Stimulated activated CD4-positive, alpha-beta T cell treated with anti-CD3 and anti-CD28 coated beads, TNF-alpha, amount 100 ng/mL, for 24 hours (primary cell): ENCODE measurements around the gene MSI2.

ENCODE experiments used
- DNase-seq, 3 experiments: peaks; one replicate each; pipeline ENCODE4 v3.0.0-alpha.2; 2020; ENCODE audit warnings: low read depth in 3 of 3

The MSI2 gene

DNA sequence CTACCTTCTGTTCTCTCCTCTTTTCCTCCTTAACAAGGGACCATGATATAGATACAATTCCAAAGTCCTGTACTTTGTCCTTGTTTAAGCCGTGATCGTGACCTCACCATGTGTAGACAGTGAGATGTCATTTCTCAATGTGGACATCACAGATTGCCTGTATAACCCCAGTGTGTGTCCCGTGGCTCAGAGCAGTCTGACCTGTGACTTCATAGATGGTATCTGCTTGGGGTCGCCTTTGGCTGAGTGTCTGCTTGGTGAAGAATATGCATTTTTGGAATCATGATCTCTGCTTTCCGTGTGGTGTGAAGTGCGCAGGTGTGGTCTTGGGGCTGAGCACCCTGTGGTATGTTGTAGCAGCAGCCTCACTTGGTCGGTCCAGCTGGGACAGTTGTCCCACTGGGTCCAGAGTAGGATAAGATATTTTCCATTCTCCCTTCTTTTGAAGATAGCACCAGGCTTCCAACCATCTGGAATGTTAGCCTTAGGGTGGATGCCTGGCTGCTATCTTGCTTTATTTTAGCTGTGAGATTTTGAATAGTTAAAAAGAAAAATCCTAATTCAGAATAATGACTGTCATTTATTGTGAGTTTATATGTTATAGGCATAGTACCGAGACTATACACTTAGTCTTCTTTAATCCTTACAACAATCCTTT, 13.4 kb downstream of the MSI2 start:
- DNase-seq, result no peak

DNA sequence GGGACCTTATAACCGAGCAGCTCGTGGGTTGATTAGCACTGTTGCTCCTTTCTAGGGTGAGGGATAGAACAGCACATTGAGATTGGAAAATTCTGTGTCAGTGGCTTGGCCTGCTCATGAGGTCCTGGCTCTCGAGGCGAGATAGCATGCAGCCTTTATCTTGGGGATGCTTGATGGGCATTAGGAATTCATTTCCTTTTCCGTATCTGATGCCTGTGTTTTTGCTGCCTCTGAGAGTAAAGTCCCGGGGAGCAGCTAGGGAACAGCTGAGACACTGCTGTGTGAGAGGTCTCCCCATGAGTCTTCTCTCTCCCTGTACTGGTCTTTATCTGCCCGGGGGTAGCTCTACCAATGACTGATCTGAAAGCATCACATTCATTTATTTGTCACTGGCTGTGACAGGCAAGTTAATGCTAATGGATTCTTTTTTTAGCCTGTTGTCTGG, 14.5 kb downstream of the MSI2 start:
- no peak for DNase-seq

DNA sequence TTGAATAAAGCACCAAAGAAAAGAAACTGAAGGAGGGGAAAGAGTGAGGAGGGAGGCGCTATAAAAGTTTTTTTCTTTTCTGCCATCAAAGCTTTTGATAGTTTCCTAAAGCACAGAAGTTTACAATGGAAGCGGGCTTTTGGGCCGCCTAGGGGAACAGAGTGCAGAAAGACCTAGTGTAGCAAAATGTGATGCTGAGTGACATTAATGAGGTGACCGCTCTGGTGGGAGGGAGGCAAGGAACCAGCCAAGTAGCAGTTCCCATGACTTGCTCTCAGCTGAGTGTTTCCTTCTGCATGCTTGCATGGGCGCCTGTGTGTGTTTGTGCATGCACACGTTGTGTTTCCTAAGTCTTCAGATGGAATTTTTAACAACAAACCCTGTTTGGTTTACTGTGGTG, 15.5 kb downstream of the MSI2 start:
- DNase-seq, result no peak

- no peak for DNase-seq
Observed at GRCh38 chr17:57273490-57273889, 17.2 kb downstream of the MSI2 start.

DNA sequence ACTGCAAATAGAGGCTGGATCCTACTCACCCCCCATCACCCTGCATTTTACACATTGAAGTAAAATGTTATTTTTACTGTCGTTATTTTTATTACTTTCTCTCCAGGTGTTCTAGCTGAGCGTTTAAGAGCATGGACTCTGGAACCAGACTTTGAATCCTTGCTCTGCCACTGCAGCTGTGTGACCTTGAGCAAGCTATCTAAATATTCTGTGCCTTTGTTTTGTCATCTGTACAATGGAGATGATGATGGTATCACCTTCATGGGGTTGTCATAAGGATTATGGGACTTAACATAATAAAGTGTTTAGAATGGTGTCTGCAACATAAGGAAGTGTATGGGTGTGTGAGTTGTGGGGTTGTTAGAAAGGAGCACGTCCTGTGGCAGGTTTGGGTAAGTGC, 17.8 kb downstream of the MSI2 start:
- DNase-seq, result no peak

DNA sequence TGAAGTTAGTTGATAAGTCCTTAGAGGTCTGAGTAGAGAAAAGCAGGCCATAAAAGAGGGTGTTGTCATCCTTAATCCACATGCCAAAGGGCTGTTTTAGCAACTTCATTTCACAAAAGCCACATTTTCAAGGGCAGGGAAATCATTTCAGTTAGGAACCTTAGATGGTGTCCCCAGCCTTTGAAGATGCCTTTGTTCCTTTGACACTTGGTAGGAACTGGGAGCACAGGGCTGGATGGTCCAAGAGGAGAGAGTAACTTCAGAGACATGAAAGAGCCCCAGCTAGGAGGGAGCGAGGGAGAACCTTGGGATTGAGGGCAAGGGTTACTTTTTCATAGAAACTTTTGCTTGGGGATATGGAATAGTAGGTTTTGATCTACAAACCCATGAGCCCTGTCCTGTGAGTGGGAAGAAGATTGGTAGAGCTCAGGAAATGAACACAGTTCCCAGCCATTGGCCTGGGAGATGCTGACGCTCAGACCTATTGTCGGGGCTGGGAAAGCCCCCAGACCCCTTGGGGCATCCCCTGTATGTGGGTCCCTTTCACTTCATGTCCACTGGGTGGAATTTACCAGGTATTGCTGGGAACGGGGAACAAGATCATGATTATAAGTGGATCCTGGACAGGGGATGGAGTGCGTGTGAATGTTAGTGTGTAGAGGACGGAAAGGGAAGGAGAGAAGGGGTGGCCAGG, 18.9 kb downstream of the MSI2 start:
- no peak for DNase-seq

DNA sequence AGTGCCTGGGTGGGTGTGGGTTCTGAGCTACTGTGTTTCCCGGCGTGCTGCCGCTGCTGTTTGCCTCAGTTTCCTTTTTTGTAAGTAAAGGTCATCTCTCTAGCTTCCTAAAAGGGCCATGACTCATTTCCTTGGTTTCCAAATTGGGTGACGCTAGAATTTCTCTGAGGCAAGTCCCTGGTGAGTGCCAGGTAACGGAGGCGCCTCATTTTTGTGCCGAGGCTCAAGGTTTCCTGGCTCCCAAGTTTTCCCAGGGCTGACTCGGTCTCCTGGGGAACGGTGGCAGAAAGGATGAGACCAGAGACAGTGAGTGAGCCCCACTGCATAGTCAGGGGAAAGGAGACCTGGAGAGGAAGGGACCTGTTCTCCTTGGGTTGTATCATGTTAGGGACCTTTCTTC, 20.3 kb downstream of the MSI2 start:
- no peak for DNase-seq

- peak in 1 of 3 experiments; percentile 21 for DNase-seq
Observed at GRCh38 chr17:57277923-57278604, 21.7 kb downstream of the MSI2 start.

- no peak for DNase-seq
Observed at GRCh38 chr17:57278740-57279387, 22.5 kb downstream of the MSI2 start.

DNA sequence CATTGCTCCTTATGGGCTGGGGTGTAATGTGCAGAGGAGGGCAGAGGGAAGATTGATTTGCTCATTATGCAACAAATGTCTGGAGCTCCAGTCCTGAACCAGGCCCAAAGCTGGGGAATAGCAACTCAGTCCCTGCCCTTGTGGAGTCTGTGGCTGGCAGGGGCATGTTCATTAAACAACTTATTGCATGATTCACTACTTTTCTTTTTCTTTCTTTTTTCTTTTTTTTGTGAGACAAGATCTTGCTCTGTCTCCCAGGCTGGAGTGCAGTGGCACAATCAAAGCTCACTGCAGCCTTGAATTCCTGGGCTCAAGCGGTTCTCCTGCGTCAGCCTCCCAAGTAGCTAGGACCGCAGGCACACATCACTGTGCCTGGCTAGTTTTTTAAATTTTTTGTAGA, 23.1 kb downstream of the MSI2 start:
- DNase-seq, result no peak

- no peak for DNase-seq
Observed at GRCh38 chr17:57281887-57282286, 25.6 kb downstream of the MSI2 start.

GRCh38 chr17:57282296-57282695, 26.0 kb downstream of the MSI2 start:
- no peak for DNase-seq

DNA sequence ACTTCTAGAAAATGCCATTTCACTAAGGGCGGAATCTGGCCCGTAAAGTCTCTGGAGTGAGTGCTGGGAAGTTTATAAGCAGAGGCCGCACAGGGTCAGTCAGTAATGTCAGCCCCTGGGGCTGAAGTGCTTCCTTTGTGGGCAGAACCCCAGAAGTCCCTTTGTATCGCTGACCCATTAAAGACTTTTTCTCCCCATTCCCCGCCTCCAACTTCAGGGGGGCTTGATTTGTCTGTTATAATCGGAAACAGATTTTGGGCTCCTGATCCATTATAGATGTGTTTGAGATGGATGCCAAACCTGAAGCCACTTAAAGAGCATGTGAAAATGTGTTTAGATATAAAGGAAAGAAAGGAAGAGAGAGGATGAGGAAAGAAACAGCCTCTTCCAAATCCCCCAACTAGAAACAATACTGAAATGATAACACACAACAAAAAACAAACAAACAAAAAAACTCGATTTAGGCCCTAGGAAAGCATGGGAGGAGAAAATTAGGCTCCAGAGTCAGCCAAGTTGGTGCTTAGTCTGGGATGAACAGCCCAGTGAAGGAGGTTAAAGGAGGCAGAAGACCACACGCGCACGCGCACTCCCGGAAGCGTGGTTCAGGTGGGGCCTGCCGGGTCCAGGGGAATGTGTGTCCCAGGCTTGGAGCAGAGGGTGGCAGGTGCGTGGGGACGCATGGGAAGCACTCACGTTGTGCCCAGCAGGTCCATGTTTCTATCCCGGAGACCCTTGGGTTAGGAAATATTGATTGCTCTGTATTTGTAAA, 27.1 kb downstream of the MSI2 start:
- DNase-seq, result no peak

DNA sequence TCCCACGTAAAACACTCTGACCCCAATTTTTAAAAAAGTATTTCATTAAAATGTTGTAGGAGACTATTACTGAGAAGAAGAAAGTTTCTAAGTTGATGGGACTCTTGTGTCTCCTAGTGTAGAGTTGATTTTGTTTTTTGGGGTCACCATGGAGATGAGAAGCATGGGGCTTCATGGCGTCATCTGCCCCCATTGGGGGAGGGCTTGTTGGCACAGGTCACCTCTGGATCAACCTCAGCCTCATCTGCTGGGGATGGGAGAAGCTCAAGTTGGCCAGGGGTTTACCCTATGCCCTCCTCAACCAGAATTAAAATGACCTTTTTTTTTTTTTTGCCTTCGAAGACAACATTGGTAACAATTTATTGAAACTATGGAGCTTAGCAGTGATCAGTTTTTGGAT, 28.3 kb downstream of the MSI2 start:
- DNase-seq, result no peak

DNA sequence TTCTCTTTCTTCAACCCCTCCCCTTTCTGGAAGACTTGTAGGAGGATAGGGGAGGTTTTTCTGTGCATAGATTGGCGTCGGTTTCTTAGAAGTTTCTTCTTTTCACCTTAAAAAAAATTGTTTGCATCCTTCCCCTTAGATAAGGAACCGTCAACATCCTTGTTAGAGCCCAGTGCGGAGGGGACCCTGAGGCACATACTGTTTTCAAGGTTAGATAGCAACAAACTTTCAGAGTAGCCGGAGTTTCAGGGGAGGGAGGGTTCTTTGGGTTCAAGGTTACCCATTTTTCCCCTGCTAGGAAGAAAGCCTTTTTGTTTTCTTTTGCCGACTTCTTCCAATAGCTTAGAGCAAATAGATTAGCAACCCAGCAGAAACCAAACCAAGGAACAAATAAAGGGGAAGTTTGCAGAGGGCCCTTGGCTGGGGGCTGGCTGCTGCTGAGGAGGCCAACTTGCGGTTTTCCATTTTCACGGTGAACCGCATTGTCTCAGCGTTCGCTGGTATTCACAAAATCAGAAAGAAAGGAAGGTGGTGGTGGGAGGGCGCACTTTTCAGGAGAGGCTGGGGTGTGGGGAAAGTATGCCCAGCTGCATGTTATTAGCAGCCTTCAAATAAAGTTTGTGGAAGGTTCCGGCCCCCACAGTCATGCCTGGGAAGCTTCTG, 28.8 kb downstream of the MSI2 start:
- DNase-seq, result peak in 1 of 3 experiments; percentile 61

- no peak for DNase-seq
Observed at GRCh38 chr17:57285701-57286100, 29.4 kb downstream of the MSI2 start.

DNA sequence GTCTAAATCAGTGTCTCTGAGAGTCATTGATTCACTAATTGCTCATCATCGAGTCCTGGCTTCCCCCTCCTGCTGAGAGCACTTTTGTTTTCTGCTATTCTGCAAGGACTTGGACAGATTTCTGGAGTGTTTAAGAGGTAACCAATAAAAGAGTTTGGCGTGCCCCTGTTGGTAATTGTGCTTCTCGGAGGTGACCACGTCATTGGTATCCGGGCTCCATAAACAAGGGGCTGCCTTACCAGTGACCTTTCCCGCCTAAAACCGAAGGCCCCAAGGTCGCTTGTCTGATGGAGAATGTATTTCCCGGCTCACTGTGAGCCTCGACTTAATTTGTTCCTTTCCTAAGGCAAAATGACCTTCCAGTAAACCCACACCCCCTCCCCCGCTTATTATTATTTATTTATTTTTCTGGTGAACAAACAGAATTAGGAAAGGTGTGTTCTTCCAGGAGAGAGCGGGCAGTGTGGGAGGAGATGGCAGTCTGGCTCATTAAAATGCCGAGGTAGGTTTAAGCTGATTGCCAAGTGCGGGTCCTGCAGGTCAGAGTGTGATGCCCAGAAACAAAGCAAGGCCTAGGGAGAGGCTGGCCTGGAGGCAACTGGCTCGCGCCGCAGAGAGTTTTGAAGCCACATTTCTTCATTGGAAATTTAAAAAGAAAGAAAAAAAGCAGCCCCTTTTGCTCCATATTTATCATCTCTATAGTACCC, 30.2 kb downstream of the MSI2 start:
- no peak for DNase-seq

DNA sequence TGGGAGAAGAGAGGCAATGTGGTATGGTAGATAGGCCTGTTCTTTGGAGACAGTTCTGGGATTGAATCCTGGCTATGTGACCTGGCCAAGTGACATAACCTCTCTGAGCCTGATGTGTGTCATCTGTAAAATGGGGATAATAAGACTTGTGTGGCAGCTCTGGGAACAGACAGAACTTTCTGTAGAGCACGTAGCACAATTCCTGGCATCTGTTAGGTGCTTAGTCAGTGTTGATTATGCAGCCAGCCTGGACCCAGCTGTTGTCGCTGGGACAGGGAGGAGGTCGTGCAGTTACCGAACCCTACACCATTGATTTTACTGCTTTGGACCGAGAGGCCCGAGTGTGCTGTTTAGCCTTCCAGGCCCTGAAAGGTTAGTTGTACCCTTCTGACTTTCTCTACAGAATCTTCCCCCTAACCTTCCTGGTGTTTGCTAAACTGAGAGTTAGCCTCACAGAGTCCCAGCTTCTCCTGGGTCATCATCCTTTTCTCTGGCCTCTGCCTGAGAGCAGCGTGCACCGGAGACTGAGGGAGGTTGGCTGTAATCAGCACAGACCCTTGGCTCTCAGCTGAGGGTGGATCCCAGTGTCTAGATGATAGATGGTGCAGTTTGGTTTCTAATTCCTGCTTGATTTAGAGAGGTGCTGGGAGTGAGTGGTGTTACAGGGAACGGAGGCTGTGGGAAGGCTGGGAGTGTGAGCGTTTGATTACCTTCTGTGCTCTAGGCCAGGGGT, 31.9 kb downstream of the MSI2 start:
- no peak for DNase-seq

- no peak for DNase-seq
Observed at GRCh38 chr17:57288773-57289121, 32.4 kb downstream of the MSI2 start.

GRCh38 chr17:57289130-57289529, 32.8 kb downstream of the MSI2 start:
- no peak for DNase-seq
